Spleen (tissue), 11 donors: ENCODE results near the gene ARHGAP24. TPM values are rescaled to one million over a fixed set of nuclear protein-coding genes. Genes with fewer than 3 reads are reported as not detected.

Experiments
- DNase-seq: peaks from one replicate; pipeline ENCODE4 v3.0.0-alpha.2; 2020
- H3K27ac ChIP-seq, 8 donors: fragments of 200-600 bp; sonication (generic) in 7 of 8; 1 replicate in 4 of 8; 2 replicates in 4 of 8; pipeline versions ENCODE4 v1.5.0 to v1.8.0; 2016 to 2021; ENCODE audit warnings: inconsistent platforms in 4 of 8, mild to moderate bottlenecking in 4 of 8, moderate library complexity in 1 of 8
- H3K27me3 ChIP-seq, 7 donors: fragments of 200-600 bp; sonication (generic) in 6 of 7; replicated peaks in 1 of 7; 1 replicate in 4 of 7; 2 replicates in 3 of 7; pipeline versions ENCODE4 v1.5.0 to v1.8.0; 2016 to 2021; ENCODE audit warnings: inconsistent platforms in 3 of 7, mild to moderate bottlenecking in 1 of 7
- H3K36me3 ChIP-seq, 6 donors: fragments of 200-600 bp; sonication (generic) in 5 of 6; 1 replicate in 4 of 6; 2 replicates in 2 of 6; pipeline versions ENCODE4 v1.5.0 to v1.8.0; 2016 to 2021; ENCODE audit warnings: inconsistent platforms in 2 of 6
- H3K4me1 ChIP-seq, 6 donors: fragments of 200-600 bp; sonication (generic) in 5 of 6; 1 replicate in 3 of 6; 2 replicates in 3 of 6; pipeline versions ENCODE4 v1.5.0 to v1.8.0; 2016 to 2021; ENCODE audit warnings: inconsistent platforms in 3 of 6
- H3K4me3 ChIP-seq, 8 donors: fragments of 200-600 bp; sonication (generic) in 7 of 8; 1 replicate in 4 of 8; 2 replicates in 4 of 8; pipeline versions ENCODE4 v1.5.0 to v1.8.0; 2016 to 2021; ENCODE audit warnings: inconsistent platforms in 4 of 8, mild to moderate bottlenecking in 4 of 8, moderate library complexity in 2 of 8
- H3K9me3 ChIP-seq, 8 donors: fragments of 200-600 bp; sonication (generic) in 7 of 8; 1 replicate in 4 of 8; 2 replicates in 4 of 8; pipeline versions ENCODE4 v1.5.0 to v1.8.0; 2016 to 2021; ENCODE audit warnings: inconsistent platforms in 4 of 8
- POLR2A ChIP-seq, 3 donors: fragments of 450-650 bp; IDR thresholded peaks; one replicate each; pipeline ENCODE4 v1.5.1; 2017; ENCODE audit warnings: antibody characterized with exemption in 3 of 3, mild to moderate bottlenecking in 1 of 3
- POLR2AphosphoS5 ChIP-seq, 3 donors: sonication (generic); formaldehyde crosslinking; IDR thresholded peaks; one replicate each; pipeline ENCODE4 v1.5.1; 2017; ENCODE audit warnings: antibody characterized with exemption in 3 of 3
- WGBS, 5 donors: extraction: QIAGEN DNeasy Blood & Tissue Kit in 3 of 5; methylation state at CpG; one replicate each; pipeline versions ENCODE4 v1.1.5 to v1.1.7; 2013 to 2018; 5-methylcytosine and 5-hydroxymethylcytosine counted together
- intact Hi-C: fragments of 100-400 bp; cut with DNase I; formaldehyde crosslinking; loops from one replicate; pipeline ENCODE4 v1.15.0; 2023; ENCODE audit warnings: low total_unique reads
- polyA plus RNA-seq, 3 donors: library from polyadenylated mRNA; stranded (reverse); fragments of 200-250 nt; gene quantifications; one replicate each; pipeline ENCODE4 v1.2.1, GENCODE V29; 2013
- total RNA-seq, 7 donors: library from RNA; depleted of rRNA in 3 of 7; stranded (reverse); fragments of >200 nt in 3 of 7; fragmentation: NEBNext Ultra II Directional in 4 of 7; extraction: Animal tissue kit (Norgen Biotek cat#: 25700) in 4 of 7; gene quantifications; one replicate each; pipeline versions ENCODE4 v1.1.0 to v1.2.1, GENCODE V29; 2016 to 2021
- TF ChIP-seq, protein P1 (sequence below), 11 experiments: fragments of 200-600 bp in 7 of 11; fragments of 450-650 bp in 4 of 11; sonication (generic) in 4 of 11; IDR thresholded peaks in 8 of 11; conservative IDR thresholded peaks in 3 of 11; 1 replicate in 7 of 11; 2 replicates in 4 of 11; pipeline versions ENCODE4 v1.4.0 to v1.8.0; 2016 to 2021; ENCODE audit warnings: antibody characterized with exemption in 11 of 11, inconsistent platforms in 4 of 11, mild to moderate bottlenecking in 1 of 11
- donor health status: healthy with polysubstance abuse.
- donor health status: DM: no; HTN: no; CAD: no; lungs with moderate emphysema.
- donor health status: DM: no; HTN: no; CAD: no.
- donor health status: Bipolar disorder and iron deficiency.
- donor health status: healthy.
- donor health status: DM: no; HTN: no; CAD: no.
- donor health status: DM: yes; HTN: yes; CAD: no.

The ARHGAP24 gene
- total and polyA plus RNA-seq, 10 donors: 23.1 to 199 (median 130) TPM

DNA sequence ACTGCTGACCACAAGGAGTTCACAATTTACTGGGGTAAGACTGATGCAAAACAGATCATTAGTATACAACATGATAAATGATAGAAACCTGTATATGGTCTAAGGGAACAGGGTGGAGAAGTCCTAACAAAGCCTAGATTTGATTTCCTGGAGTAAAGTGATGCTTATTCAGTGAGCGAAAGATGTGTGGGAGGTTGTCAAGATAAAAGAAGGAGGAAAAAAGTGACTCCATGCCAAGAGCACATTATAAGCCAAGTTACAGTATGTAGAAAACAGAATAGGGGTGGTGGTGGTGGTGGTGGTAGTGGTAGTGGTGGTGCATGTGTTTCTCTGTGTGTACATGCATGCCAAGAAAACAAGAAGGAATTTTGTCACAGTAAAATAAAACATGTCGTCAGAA lies 559.7 kb downstream of the ARHGAP24 start:
- Histone ChIP-seq H3K9me3 (no peaks in the 10 kb centered on the region), H3K4me1 (peaks cover 0 to 16% (median 6%) of the 10 kb centered on the region in 6 donors), H3K36me3 (no peaks in the 10 kb centered on the region), H3K4me3 (no peak overlapping the region), H3K27me3 (no peaks in the 10 kb centered on the region), H3K27ac (no peak overlapping the region)
- WGBS, 5 donors: 83 to 95% (median 86%) methylated on average over 2 of the region's 2 CpGs
- TF ChIP-seq POLR2AphosphoS5 (IDR thresholded peaks at IDR 0.05): no peak
- TF ChIP-seq POLR2A (IDR thresholded peaks at IDR 0.05): no peak
- TF ChIP-seq, protein P1, sequence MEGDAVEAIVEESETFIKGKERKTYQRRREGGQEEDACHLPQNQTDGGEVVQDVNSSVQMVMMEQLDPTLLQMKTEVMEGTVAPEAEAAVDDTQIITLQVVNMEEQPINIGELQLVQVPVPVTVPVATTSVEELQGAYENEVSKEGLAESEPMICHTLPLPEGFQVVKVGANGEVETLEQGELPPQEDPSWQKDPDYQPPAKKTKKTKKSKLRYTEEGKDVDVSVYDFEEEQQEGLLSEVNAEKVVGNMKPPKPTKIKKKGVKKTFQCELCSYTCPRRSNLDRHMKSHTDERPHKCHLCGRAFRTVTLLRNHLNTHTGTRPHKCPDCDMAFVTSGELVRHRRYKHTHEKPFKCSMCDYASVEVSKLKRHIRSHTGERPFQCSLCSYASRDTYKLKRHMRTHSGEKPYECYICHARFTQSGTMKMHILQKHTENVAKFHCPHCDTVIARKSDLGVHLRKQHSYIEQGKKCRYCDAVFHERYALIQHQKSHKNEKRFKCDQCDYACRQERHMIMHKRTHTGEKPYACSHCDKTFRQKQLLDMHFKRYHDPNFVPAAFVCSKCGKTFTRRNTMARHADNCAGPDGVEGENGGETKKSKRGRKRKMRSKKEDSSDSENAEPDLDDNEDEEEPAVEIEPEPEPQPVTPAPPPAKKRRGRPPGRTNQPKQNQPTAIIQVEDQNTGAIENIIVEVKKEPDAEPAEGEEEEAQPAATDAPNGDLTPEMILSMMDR (IDR thresholded peaks at IDR 0.05 in 8 of 11, conservative IDR thresholded peaks at IDR 0.05 in 3 of 11): no peak
- intact Hi-C loops: no loop called here
- DNase-seq: no peak

DNA sequence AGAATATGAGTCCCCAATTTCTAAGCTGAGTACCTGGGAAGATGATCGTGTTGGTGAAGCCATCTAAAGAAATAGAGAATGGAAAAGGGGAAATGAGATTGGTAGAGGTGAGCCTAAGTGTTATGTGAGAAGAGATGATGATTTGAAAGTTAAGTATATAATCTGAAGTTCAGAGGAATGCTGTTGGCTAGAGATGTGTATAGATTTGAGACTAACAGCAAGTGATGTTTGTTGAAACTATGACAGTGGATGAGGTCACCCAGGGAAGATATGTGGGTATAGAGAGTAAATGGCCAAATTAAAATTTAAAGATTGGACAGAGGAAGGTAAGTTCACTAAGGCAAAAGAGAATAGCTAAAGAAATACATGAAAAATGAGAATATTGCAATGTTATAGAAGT lies 560.7 kb downstream of the ARHGAP24 start:
- intact Hi-C loops: no loop called here
- 71 to 81% (median 78%) methylated on average over 1 of the region's 1 CpG for WGBS, 5 donors

DNA sequence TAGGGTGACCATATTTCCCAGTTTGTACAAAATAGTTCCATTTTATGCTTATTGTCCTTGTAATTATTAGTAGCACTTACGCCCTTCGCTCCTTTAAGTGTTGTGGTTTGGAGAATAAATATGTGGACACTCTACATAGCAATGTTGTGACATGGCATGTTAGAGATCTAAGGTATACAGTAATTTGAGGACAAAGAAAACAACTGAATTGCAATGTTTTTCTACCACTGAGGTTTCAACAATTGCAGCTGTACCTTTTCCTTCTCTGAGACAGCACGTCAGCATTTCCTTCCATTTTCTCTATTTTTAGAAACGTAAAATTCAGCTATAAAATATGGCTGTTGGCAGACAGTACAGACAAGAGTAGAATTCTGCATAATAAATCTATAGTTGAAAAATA lies 561.8 kb downstream of the ARHGAP24 start:
- H3K4me1 ChIP-seq: peaks cover 0 to 16% (median 6%) of the 10 kb centered on the region in 6 donors
- H3K9me3 ChIP-seq: no peaks in the 10 kb centered on the region
- no peak for TF ChIP-seq POLR2A (IDR thresholded peaks at IDR 0.05)
- no peak for TF ChIP-seq POLR2AphosphoS5 (IDR thresholded peaks at IDR 0.05)
- TF ChIP-seq, protein P1 (IDR thresholded peaks at IDR 0.05 in 8 of 11, conservative IDR thresholded peaks at IDR 0.05 in 3 of 11): no peak
- intact Hi-C loops: no loop called here
- WGBS, 5 donors: 47 to 61% (median 53%) methylated on average over 4 of the region's 4 CpGs
- no peak overlapping the region for H3K27ac ChIP-seq
- H3K36me3 ChIP-seq: no peaks in the 10 kb centered on the region
- H3K4me3 ChIP-seq: no peak overlapping the region
- H3K27me3 ChIP-seq: no peaks in the 10 kb centered on the region
- no peak for DNase-seq

More for the DNA sequence above, 560.7 kb downstream of the ARHGAP24 start:
- Histone ChIP-seq H3K27me3 (no peaks in the 10 kb centered on the region), H3K36me3 (no peaks in the 10 kb centered on the region), H3K4me1 (peaks cover 0 to 16% (median 6%) of the 10 kb centered on the region in 6 donors), H3K27ac (no peak overlapping the region), H3K9me3 (no peaks in the 10 kb centered on the region), H3K4me3 (no peak overlapping the region)
- no peak for DNase-seq
- TF ChIP-seq POLR2A (IDR thresholded peaks at IDR 0.05): no peak
- TF ChIP-seq, protein P1 (IDR thresholded peaks at IDR 0.05 in 8 of 11, conservative IDR thresholded peaks at IDR 0.05 in 3 of 11): no peak
- TF ChIP-seq POLR2AphosphoS5 (IDR thresholded peaks at IDR 0.05): no peak

DNA sequence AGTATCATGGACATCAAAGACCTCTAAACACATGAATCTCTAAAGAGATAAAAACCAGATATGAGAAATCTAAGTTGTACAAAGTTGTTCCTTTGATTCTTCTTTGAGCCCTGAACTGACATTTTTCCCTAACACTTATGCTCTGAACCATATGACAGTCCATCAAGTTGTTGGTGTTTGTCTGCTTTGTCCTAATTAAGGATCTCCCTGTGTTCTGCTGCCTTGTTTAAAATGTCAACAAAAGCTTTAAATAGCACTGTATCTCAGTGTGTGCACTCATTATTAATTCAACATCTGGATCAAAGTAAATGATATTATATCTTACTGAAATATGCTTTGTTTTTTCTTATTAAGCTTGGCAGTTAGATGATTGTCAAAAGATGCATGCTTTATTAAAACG lies 563.1 kb downstream of the ARHGAP24 start:
- Histone ChIP-seq H3K27me3 (no peaks in the 10 kb centered on the region), H3K4me1 (peaks cover 0 to 8% (median 5%) of the 10 kb centered on the region in 6 donors), H3K36me3 (no peaks in the 10 kb centered on the region), H3K4me3 (no peak overlapping the region), H3K27ac (no peak overlapping the region), H3K9me3 (no peaks in the 10 kb centered on the region)
- no peak for TF ChIP-seq POLR2A (IDR thresholded peaks at IDR 0.05)
- no peak for TF ChIP-seq POLR2AphosphoS5 (IDR thresholded peaks at IDR 0.05)
- TF ChIP-seq, protein P1 (IDR thresholded peaks at IDR 0.05 in 8 of 11, conservative IDR thresholded peaks at IDR 0.05 in 3 of 11): no peak
- DNase-seq: no peak
- intact Hi-C loops: no loop called here
- 80 to 88% (median 84%) methylated on average over 1 of the region's 1 CpG for WGBS, 5 donors
